SK-N-SH (cell line): Measurements from ENCODE around the gene BARD1. TPM values are rescaled to one million over a fixed set of nuclear protein-coding genes. Genes with fewer than 3 reads are reported as not detected.
A peak's percentile ranks its signal among the peaks of the same experiment; 100 is the strongest.

Source experiments
- CTCF ChIA-PET: fragments of 300-600, 350-600 bp; formaldehyde crosslinking; extraction: SDS; loops from one replicate; lab custom pipeline; 2021; lab: Yijun Ruan, JAX
- POLR2A ChIA-PET: fragments of 350-600 bp; sonication (Branson Sonifier 250); formaldehyde crosslinking; extraction: SDS; loops from one replicate; lab custom pipeline; 2020; ENCODE audit warnings: antibody characterized with exemption, inconsistent platforms; lab: Yijun Ruan, JAX
- DNase-seq: peaks from one replicate; pipeline ENCODE4 v3.0.0; 2012
- H2AFZ ChIP-seq: fragments of 200-600 bp; sonication (generic); 2 replicates; pipeline ENCODE4 v1.8.1; 2016; ENCODE audit warnings: antibody characterized with exemption, mild to moderate bottlenecking, low read depth
- H3F3A ChIP-seq: fragments of 200-600 bp; sonication (generic); replicated peaks from 2 replicates; pipeline ENCODE3; 2016; ENCODE audit warnings: antibody characterized with exemption, mild to moderate bottlenecking; ENCODE audit not compliant: insufficient read depth
- H3K27ac ChIP-seq, 2 experiments: fragments of 200-500 bp in 1 of 2; fragments of 200-600 bp in 1 of 2; sonication (Bioruptor generic) in 1 of 2; sonication (generic), shearing (Covaris generic) in 1 of 2; 2 replicates each; pipeline versions ENCODE4 v1.5.1 to v1.6.1; 2014 to 2016; ENCODE audit warnings: low read depth in 2 of 2, inconsistent platforms in 1 of 2, low read length in 1 of 2, mild to moderate bottlenecking in 1 of 2, mixed read lengths in 1 of 2
- H3K27me3 ChIP-seq: fragments of 200-600 bp; sonication (generic), shearing (Covaris generic); 2 replicates; pipeline ENCODE4 v1.6.1; 2016; ENCODE audit warnings: mixed run types; ENCODE audit not compliant: insufficient read depth
- H3K36me3 ChIP-seq, 2 experiments: fragments of 200-500 bp in 1 of 2; fragments of 200-600 bp in 1 of 2; sonication (Bioruptor generic) in 1 of 2; sonication (generic) in 1 of 2; replicated peaks in 1 of 2; 2 replicates each; pipeline versions ENCODE3 to v1.5.1; 2014 to 2016; ENCODE audit warnings: low read length in 1 of 2, mild to moderate bottlenecking in 1 of 2; ENCODE audit not compliant: insufficient read depth in 2 of 2, control insufficient read depth in 1 of 2
- H3K4me1 ChIP-seq, 2 experiments: fragments of 200-500 bp in 1 of 2; fragments of 200-600 bp in 1 of 2; sonication (Bioruptor generic) in 1 of 2; sonication (generic), shearing (Covaris generic) in 1 of 2; 2 replicates each; pipeline versions ENCODE4 v1.5.1 to v1.6.1; 2014 to 2016; ENCODE audit warnings: low read depth in 1 of 2, low read length in 1 of 2, mixed run types in 1 of 2; ENCODE audit not compliant: insufficient read depth in 2 of 2, control insufficient read depth in 1 of 2
- H3K4me2 ChIP-seq: fragments of 200-600 bp; sonication (generic), shearing (Covaris generic); 2 replicates; pipeline ENCODE4 v1.6.1; 2017; ENCODE audit warnings: mixed run types
- H3K4me3 ChIP-seq, 2 experiments: fragments of 200-500 bp in 1 of 2; fragments of 200-600 bp in 1 of 2; sonication (Bioruptor generic) in 1 of 2; sonication (generic), shearing (Covaris generic) in 1 of 2; 2 replicates each; pipeline versions ENCODE4 v1.5.1 to v1.8.1; 2014 to 2016; ENCODE audit warnings: low read depth in 2 of 2, inconsistent platforms in 1 of 2, low read length in 1 of 2, mild to moderate bottlenecking in 1 of 2, mixed read lengths in 1 of 2, moderate library complexity in 1 of 2
- H3K79me2 ChIP-seq: fragments of 200-600 bp; sonication (generic); 2 replicates; pipeline ENCODE4 v1.8.1; 2017; ENCODE audit warnings: mild to moderate bottlenecking; ENCODE audit not compliant: insufficient read depth
- H3K9ac ChIP-seq: fragments of 200-600 bp; sonication (generic); 2 replicates; pipeline ENCODE4 v1.6.1; 2017; ENCODE audit warnings: mixed run types
- H3K9me2 ChIP-seq: fragments of 200-600 bp; sonication (generic); 2 replicates; pipeline ENCODE4 v1.6.1; 2017; ENCODE audit warnings: mixed run types
- H3K9me3 ChIP-seq: fragments of 200-600 bp; sonication (generic); 2 replicates; pipeline ENCODE4 v1.6.1; 2017; ENCODE audit warnings: mixed run types, mild to moderate bottlenecking, moderate library complexity
- H4K20me1 ChIP-seq: fragments of 200-600 bp; sonication (generic); 2 replicates; pipeline ENCODE4 v1.6.1; 2017; ENCODE audit warnings: mild to moderate bottlenecking, mixed run types; ENCODE audit not compliant: insufficient read depth
- CHD2 ChIP-seq: fragments of 150-350 bp; IDR thresholded peaks from 2 replicates; pipeline ENCODE4 v1.6.1; 2018; ENCODE audit warnings: low read length; ENCODE audit not compliant: partially characterized antibody
- ELF1 ChIP-seq: IDR thresholded peaks from 2 replicates; pipeline ENCODE4 v1.4.0; 2012
- FOXM1 ChIP-seq: IDR thresholded peaks from 2 replicates; pipeline ENCODE4 v1.4.0; 2012; ENCODE audit warnings: low read depth, mild to moderate bottlenecking
- GATA2 ChIP-seq: sonication (generic); formaldehyde crosslinking; IDR thresholded peaks from 2 replicates; pipeline ENCODE4 v1.5.0; 2020; ENCODE audit warnings: mild to moderate bottlenecking, missing genetic modification reagents
- IRF3 ChIP-seq: fragments of 150-350 bp; IDR thresholded peaks from 2 replicates; pipeline ENCODE4 v1.6.1; 2016; ENCODE audit warnings: mild to moderate bottlenecking, low read depth, low read length
- NFIC ChIP-seq: IDR thresholded peaks from 2 replicates; pipeline ENCODE4 v1.4.0; 2012; ENCODE audit warnings: borderline replicate concordance
- NRF1 ChIP-seq: IDR thresholded peaks from 2 replicates; pipeline ENCODE4 v1.6.1; 2012; ENCODE audit warnings: low read depth, mild to moderate bottlenecking, low read length
- POLR2AphosphoS5 ChIP-seq: IDR thresholded peaks from 2 replicates; pipeline ENCODE4 v1.6.1; 2012; ENCODE audit warnings: low read depth, low read length
- RCOR1 ChIP-seq: fragments of 150-350 bp; IDR thresholded peaks from 2 replicates; pipeline ENCODE4 v1.6.1; 2017; ENCODE audit warnings: antibody characterized with exemption, low read length
- REST ChIP-seq: IDR thresholded peaks from 2 replicates; pipeline ENCODE4 v1.6.1; 2012; ENCODE audit warnings: mild to moderate bottlenecking, low read depth, low read length, moderate library complexity
- RFX5 ChIP-seq: IDR thresholded peaks from 2 replicates; pipeline ENCODE4 v1.6.1; 2012; ENCODE audit warnings: mild to moderate bottlenecking, improper control_type of control experiment, low read length
- TCF12 ChIP-seq: IDR thresholded peaks from 2 replicates; pipeline ENCODE4 v1.4.0; 2012
- TEAD4 ChIP-seq: IDR thresholded peaks from 2 replicates; pipeline ENCODE4 v1.4.0; 2012; ENCODE audit warnings: mild to moderate bottlenecking, borderline replicate concordance; ENCODE audit not compliant: insufficient read depth
- USF1 ChIP-seq: IDR thresholded peaks from 2 replicates; pipeline ENCODE4 v1.4.0; 2012; ENCODE audit warnings: low read depth, borderline replicate concordance
- USF2 ChIP-seq: fragments of 150-350 bp; IDR thresholded peaks from 2 replicates; pipeline ENCODE4 v1.6.1; 2017; ENCODE audit warnings: antibody characterized with exemption, low read length, low read depth, borderline replicate concordance
- YY1 ChIP-seq: IDR thresholded peaks from 2 replicates; pipeline ENCODE4 v1.4.0; 2012; ENCODE audit warnings: low read depth, mild to moderate bottlenecking
- ZBTB33 ChIP-seq: IDR thresholded peaks from 2 replicates; pipeline ENCODE4 v1.4.0; 2012; ENCODE audit warnings: low read depth, borderline replicate concordance
- WGBS: methylation state at CpG from one replicate; pipeline ENCODE4 v1.1.6; 2017; ENCODE audit warnings: low lambda C conversion rate; 5-methylcytosine and 5-hydroxymethylcytosine counted together
- polyA plus RNA-seq, 3 experiments: library from polyadenylated mRNA; depleted of rRNA; stranded (reverse); fragments of >200 nt; gene quantifications; 2 replicates each; pipeline ENCODE4 v1.2.3, GENCODE V29; 2012

The BARD1 gene
- polyA plus RNA-seq, 1 of the 3 experiments (the other 2 are of a cell fraction), result 2.4 TPM

GRCh38 chr2:214809751-214810564 is 475 bp upstream of the BARD1 start (continued):
- TF ChIP-seq RCOR1, result peak; percentile 3; the same call in 1 of the 2 replicates
- no peak for TF ChIP-seq REST
- TF ChIP-seq CHD2, result peak; percentile 69
- TF ChIP-seq NFIC, result no peak

GRCh38 chr2:214807653-214808052 is 1.8 kb downstream of the BARD1 start:
- POLR2A ChIA-PET, result no interaction called here

More at GRCh38 chr2:214807653-214808052, 1.8 kb downstream of the BARD1 start:
- Histone ChIP-seq H3K9me3 (no peaks in the 10 kb centered on the region), H3K4me3 (peak overlapping the region; percentile 91 to 100), H3K9me2 (no peaks in the 10 kb centered on the region), H3K9ac (peak overlapping the region; percentile 94), H3K27me3 (no peaks in the 10 kb centered on the region), H3K36me3 (no peaks in the 10 kb centered on the region), H3K27ac (peak overlapping the region; percentile 62 to 86), H3K4me2 (peak overlapping the region; percentile 67), H2AFZ (peak overlapping the region; percentile 98), H3F3A (peaks cover 11% of the 10 kb centered on the region), H3K4me1 (peaks cover 10 to 11% of the 10 kb centered on the region in 2 experiments; a peak in 3 of 4 replicates), H3K79me2 (peaks cover 67% of the 10 kb centered on the region), H4K20me1 (no peaks in the 10 kb centered on the region; the same call in 1 of the 2 replicates)
- CTCF ChIA-PET, result no interaction called here
- DNase-seq, result no peak
- TF ChIP-seq IRF3 (no peak), NFIC (no peak), YY1 (no peak), POLR2AphosphoS5 (no peak), TCF12 (no peak), USF2 (no peak), TEAD4 (no peak), GATA2 (CRISPR knock-in tag) (no peak), RFX5 (no peak), FOXM1 (no peak), ELF1 (no peak), USF1 (no peak), NRF1 (no peak), ZBTB33 (no peak)
- WGBS, result 19% methylated on average over 3 of the region's 3 CpGs
